T-cell (primary cell): Measurements from ENCODE around the gene MMP23B. TPM values are rescaled to one million over a fixed set of nuclear protein-coding genes. Genes with fewer than 3 reads are reported as not detected.
"Not testable (repeated sequence)": the region's sequence is repeated elsewhere in the genome, so short reads cannot be mapped to it uniquely, and the experiment has no call there.

Source experiments
- ATAC-seq, 4 experiments: fragments of 200-7000 bp in 3 of 4; fragments of 150-1000 bp in 1 of 4; cut with Tn5 transposase; replicated peaks in 1 of 4; 1 replicate in 3 of 4; 2 replicates in 1 of 4; pipeline ENCODE4 v1.10.0; 2021; ENCODE audit warnings: moderate library complexity in 3 of 4, mild to moderate bottlenecking in 2 of 4, moderate number of reproducible peaks in 1 of 4
- CTCF ChIA-PET, 2 donors: fragments of 300-600 bp; sonication (Branson Sonifier 250); formaldehyde crosslinking; loops; one replicate each; lab custom pipeline; 2022; ENCODE audit warnings: antibody characterized with exemption in 2 of 2; lab: Charles Lee
- POLR2A ChIA-PET, 2 donors: fragments of 300-600 bp; sonication (Branson Sonifier 250); formaldehyde crosslinking; loops; one replicate each; lab custom pipeline; 2022; ENCODE audit warnings: antibody characterized with exemption in 2 of 2; lab: Charles Lee
- DNase-seq, 35 experiments: peaks; one replicate each; pipeline versions ENCODE4 v3.0.0 to v3.0.0-alpha.2; 2013 to 2023
- H3K27ac ChIP-seq: one replicate; pipeline ENCODE4 v1.5.1; 2013; ENCODE audit warnings: low read length
- H3K27me3 ChIP-seq, 2 experiments: replicated peaks in 1 of 2; 1 replicate in 1 of 2; 2 replicates in 1 of 2; pipeline versions ENCODE4 v1.6.1 to v1.7.0; 2013; ENCODE audit warnings: low read length in 1 of 2, mixed read lengths in 1 of 2; ENCODE audit not compliant: control insufficient read depth in 2 of 2, insufficient read depth in 2 of 2; ENCODE audit errors: extremely low read depth in 1 of 2
- H3K36me3 ChIP-seq, 2 donors: 1 replicate in 1 of 2; 2 replicates in 1 of 2; pipeline versions ENCODE4 v1.6.1 to v1.7.0; 2013; ENCODE audit warnings: low read length in 1 of 2; ENCODE audit not compliant: control insufficient read depth in 2 of 2, insufficient read depth in 1 of 2; ENCODE audit errors: extremely low read depth in 1 of 2
- H3K4me1 ChIP-seq, 2 experiments: 1 replicate in 1 of 2; 2 replicates in 1 of 2; pipeline versions ENCODE4 v1.6.1 to v1.7.0; 2013; ENCODE audit warnings: low read length in 2 of 2, mixed read lengths in 1 of 2; ENCODE audit not compliant: insufficient read depth in 2 of 2, control insufficient read depth in 1 of 2; ENCODE audit errors: extremely low read depth in 1 of 2
- H3K4me3 ChIP-seq, 2 donors: 1 replicate in 1 of 2; 2 replicates in 1 of 2; pipeline versions ENCODE4 v1.5.1 to v1.7.0; 2013; ENCODE audit warnings: mild to moderate bottlenecking in 2 of 2, low read length in 1 of 2, moderate library complexity in 1 of 2; ENCODE audit not compliant: control insufficient read depth in 1 of 2; ENCODE audit errors: extremely low read depth in 1 of 2
- H3K9me3 ChIP-seq: 2 replicates; pipeline ENCODE4 v1.7.0; 2013
- H3K27ac Mint-ChIP-seq, 2 donors: one replicate each; pipeline ENCODE4 v1.8.0; 2020 to 2021; ENCODE audit warnings: mild to moderate bottlenecking in 2 of 2, mixed read lengths in 2 of 2
- H3K27me3 Mint-ChIP-seq, 2 donors: one replicate each; pipeline ENCODE4 v1.8.0; 2021 to 2022; ENCODE audit warnings: mixed read lengths in 2 of 2
- H3K36me3 Mint-ChIP-seq: one replicate; pipeline ENCODE4 v1.8.0; 2021; ENCODE audit warnings: mixed read lengths
- H3K4me1 Mint-ChIP-seq, 3 donors: one replicate each; pipeline ENCODE4 v1.8.0; 2020 to 2022; ENCODE audit warnings: mixed read lengths in 3 of 3, mild to moderate bottlenecking in 1 of 3
- H3K4me3 Mint-ChIP-seq, 3 donors: one replicate each; pipeline ENCODE4 v1.8.0; 2020 to 2022; ENCODE audit warnings: mild to moderate bottlenecking in 3 of 3, mixed read lengths in 3 of 3, moderate library complexity in 3 of 3
- H3K9me3 Mint-ChIP-seq, 3 donors: one replicate each; pipeline ENCODE4 v1.8.0; 2020 to 2022; ENCODE audit warnings: mixed read lengths in 3 of 3
- WGBS: methylation state at CpG from one replicate; pipeline ENCODE4 v1.1.5; 2013; ENCODE audit warnings: missing lambda C conversion rate; ENCODE audit not compliant: insufficient coverage; 5-methylcytosine and 5-hydroxymethylcytosine counted together
- total RNA-seq, 35 experiments: library from RNA in 6 of 35; stranded (reverse) in 6 of 35; fragments of 120-200 nt in 1 of 35; gene quantifications; one replicate each; pipeline versions ENCODE4 v1.2.1 to v1.2.4 and lab custom pipeline; 2013 to 2026

The MMP23B gene
- total RNA-seq, 5 donors from 2014 or later (not counting 1 experiment from before 2014, with no cell fraction given) = 4.8 to 11.2 (median 6.8) TPM

DNA sequence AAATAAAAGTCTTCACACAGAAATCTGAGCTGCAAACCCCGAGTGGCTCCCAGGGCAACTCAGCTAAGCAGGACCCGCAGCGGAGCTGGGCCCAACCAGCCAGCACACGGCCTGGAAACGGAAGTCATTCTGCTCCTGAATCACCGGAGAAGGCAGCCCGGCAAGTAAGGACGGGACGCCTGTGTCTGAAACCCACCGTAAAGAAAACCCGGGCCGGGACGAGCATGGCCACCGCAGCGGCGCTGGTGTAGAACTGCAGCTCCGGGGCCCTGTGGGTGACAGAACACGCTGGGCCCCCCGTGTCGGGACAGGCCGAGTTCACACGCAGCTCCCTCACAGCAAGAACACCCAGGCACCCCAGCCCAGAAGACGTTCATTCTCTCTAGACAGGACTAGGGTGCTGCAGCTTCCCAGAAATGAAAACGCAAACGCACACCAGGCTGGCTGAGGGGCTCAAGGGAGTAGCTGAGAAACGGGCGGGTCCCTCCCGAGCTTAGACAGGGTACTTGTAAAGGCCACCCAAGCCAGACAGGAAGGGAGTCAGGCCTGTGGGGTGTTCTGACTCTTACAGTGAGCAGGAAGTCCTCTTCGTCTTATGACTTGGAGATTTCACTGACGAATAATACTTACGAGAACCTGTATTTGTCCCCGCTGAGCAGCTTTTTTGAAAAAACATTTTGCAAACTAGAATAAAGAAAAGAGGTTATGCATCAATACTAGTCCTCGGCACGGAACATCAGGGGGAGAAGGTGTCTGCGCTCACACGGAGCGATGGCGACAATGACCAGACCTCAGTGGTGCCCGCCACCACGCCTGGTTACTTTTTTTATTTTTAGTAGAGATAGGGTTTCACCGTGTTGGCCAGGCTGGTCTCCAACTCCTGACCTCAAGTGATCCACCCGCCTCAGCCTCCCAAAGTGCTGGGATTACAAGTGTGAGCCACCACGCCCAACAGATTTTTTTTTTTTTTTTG, 37.8 kb downstream of the MMP23B start:
- Histone ChIP-seq H3K9me3 (no peaks in the 10 kb centered on the region), H3K4me3 (no peak overlapping the region), H3K4me1 (no peaks in the 10 kb centered on the region), H3K27ac (no peak overlapping the region), H3K36me3 (peaks cover 7 to 64% of the 10 kb centered on the region in 2 donors), H3K27me3 (no peaks in the 10 kb centered on the region)
- CTCF ChIA-PET = interaction anchor here in 1 of 2 donors (0.6 kb wide), 1 partner anchor 47 kb away, joined by 8 read pairs; no protein-coding TSS in a partner anchor
- Mint-ChIP-seq H3K4me3 (no peak overlapping the region), H3K9me3 (no peaks in the 10 kb centered on the region), H3K27me3 (no peaks in the 10 kb centered on the region), H3K36me3 (peaks cover 53% of the 10 kb centered on the region), H3K4me1 (peaks cover 0 to 11% (median 3%) of the 10 kb centered on the region in 3 donors), H3K27ac (no peak overlapping the region)
- ATAC-seq (no peak), DNase-seq (no peak)
- WGBS = 97% methylated on average over 39 of the region's 43 CpGs
- POLR2A ChIA-PET = no interaction called here

DNA sequence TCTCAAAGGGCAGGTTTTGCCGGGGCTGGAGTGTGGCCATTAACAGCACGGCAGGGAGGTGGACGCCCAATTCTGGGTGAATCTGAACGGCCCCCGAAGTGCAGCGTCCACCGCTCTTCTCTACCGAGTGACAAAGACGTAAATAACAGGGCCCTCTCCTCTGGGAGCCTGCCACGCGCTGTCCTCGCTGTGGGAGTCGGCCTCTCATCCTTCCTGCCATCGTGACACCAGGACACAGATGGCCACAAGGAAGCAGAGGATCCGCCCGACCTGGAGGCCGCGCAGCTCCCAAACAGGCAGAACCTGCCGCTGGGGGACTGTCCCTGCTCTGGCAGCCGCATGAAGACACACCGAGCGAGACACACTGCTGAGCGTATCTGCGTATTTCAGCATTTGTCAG, 38.9 kb downstream of the MMP23B start:
- H3K27me3 Mint-ChIP-seq = no peaks in the 10 kb centered on the region

DNA sequence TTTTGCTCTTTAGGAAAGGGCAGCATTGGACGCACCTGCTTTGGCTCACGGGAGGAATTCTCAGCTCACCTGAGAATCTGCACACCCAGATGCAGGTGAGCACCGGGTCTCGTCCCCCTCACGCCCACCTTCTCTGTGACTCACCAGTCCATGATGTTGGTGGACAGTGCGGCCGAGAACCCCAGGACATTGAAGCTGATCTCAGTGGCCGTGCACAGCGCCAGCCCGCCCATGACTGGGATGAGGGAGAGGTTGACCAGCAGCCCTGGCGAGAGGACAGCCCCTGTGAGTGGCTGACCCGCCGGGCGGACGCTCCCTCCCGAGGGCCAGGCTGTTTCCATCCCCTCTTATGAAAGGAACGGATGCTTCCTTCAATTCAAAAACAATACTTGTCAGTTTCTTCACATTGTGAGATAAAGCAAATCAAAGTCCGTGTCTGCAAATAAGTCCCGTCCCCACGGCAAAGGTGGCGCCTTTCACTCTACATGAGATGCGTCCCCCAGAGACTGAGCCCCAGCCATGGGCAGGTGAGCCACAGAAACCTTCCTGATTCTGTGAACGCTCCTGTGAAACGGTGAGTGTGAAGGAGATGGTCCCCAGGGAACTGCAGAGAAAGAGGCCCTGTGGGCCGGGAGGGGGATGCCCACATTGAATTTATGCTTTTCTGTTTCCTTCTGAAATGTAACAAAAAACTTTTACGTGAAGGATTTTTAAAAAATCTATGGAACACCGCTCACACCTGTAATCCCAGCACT, 39.6 kb downstream of the MMP23B start:
- Mint-ChIP-seq H3K9me3 (no peaks in the 10 kb centered on the region), H3K27me3 (no peaks in the 10 kb centered on the region), H3K4me1 (peaks cover 0 to 12% (median 3%) of the 10 kb centered on the region in 3 donors), H3K4me3 (no peak overlapping the region), H3K27ac (no peak overlapping the region), H3K36me3 (peaks cover 44% of the 10 kb centered on the region)
- Histone ChIP-seq H3K27ac (no peak overlapping the region), H3K4me3 (no peak overlapping the region), H3K9me3 (no peaks in the 10 kb centered on the region), H3K4me1 (peaks cover 0 to 3% of the 10 kb centered on the region in 2 experiments), H3K27me3 (no peaks in the 10 kb centered on the region), H3K36me3 (peaks cover 0 to 46% of the 10 kb centered on the region in 2 donors)
- CTCF ChIA-PET = no interaction called here
- POLR2A ChIA-PET = no interaction called here
- ATAC-seq (no peak), DNase-seq (no peak)
- 90% methylated on average over 17 of the region's 27 CpGs for WGBS

More for the DNA sequence above, 38.9 kb downstream of the MMP23B start:
- CTCF ChIA-PET = no interaction called here
- no peak overlapping the region for H3K27ac Mint-ChIP-seq
- 96% methylated on average over 24 of the region's 24 CpGs for WGBS
- Histone ChIP-seq H3K36me3 (peaks cover 2 to 53% of the 10 kb centered on the region in 2 donors), H3K27me3 (no peaks in the 10 kb centered on the region), H3K4me3 (no peak overlapping the region), H3K9me3 (no peaks in the 10 kb centered on the region), H3K4me1 (peaks cover 0 to 3% of the 10 kb centered on the region in 2 experiments), H3K27ac (no peak overlapping the region)
- H3K36me3 Mint-ChIP-seq = peaks cover 51% of the 10 kb centered on the region
- POLR2A ChIA-PET = no interaction called here
- H3K9me3 Mint-ChIP-seq = no peaks in the 10 kb centered on the region
- DNase-seq (no peak), ATAC-seq (no peak)
- peaks cover 0 to 12% (median 3%) of the 10 kb centered on the region in 3 donors for H3K4me1 Mint-ChIP-seq
- H3K4me3 Mint-ChIP-seq = no peak overlapping the region

DNA sequence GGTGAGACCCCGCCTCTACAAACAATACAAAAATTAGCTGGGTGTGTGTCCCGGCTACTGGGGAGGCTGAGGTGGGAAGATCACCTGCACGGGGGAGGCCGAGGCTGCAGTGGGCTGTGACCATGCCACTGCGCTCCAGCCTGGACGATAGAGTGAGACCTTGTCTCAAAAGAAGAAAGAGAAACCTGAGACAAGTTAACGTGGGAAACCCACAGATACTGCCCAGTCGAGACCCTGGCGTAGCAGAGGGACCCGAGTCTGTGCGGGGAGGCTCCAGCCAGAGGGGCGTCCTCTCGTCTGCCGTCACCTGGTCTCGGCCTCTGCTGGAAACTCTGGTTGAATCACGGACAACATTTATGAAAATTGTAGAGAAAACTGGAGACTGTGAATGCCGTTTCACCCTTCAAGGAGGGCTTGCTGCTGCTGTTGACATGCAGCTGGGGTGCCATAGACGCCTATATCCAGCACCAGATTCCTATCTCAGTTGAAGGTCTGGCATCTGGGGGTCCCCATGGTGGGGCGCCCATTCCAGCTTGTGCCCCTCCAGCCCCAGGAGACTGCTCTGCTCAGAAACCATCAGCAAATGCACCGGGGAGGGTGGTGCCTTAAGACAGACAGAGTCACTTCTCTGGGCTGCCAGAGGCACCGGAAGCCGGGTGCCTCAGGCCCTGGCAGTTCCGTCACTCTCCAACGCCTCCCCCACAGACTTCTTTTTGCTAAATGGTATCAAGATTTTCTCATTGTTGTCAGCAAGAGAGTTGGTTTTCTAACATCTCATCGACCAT, 40.4 kb downstream of the MMP23B start:
- no peaks in the 10 kb centered on the region for H3K27me3 ChIP-seq
- 93% methylated on average over 16 of the region's 25 CpGs for WGBS
- H3K9me3 Mint-ChIP-seq = no peaks in the 10 kb centered on the region
- DNase-seq = no peak
- CTCF ChIA-PET = no interaction called here
- peaks cover 0 to 43% of the 10 kb centered on the region in 2 donors for H3K36me3 ChIP-seq
- no peaks in the 10 kb centered on the region for H3K9me3 ChIP-seq
- peaks cover 0 to 6% of the 10 kb centered on the region in 2 experiments for H3K4me1 ChIP-seq
- ATAC-seq = no peak
- POLR2A ChIA-PET = no interaction called here
- no peak overlapping the region for H3K4me3 Mint-ChIP-seq
- peaks cover 1 to 14% (median 5%) of the 10 kb centered on the region in 3 donors for H3K4me1 Mint-ChIP-seq
- H3K36me3 Mint-ChIP-seq = peaks cover 42% of the 10 kb centered on the region
- no peaks in the 10 kb centered on the region for H3K27me3 Mint-ChIP-seq
- no peak overlapping the region for H3K27ac Mint-ChIP-seq
- no peak overlapping the region for H3K27ac ChIP-seq
- H3K4me3 ChIP-seq = no peak overlapping the region

DNA sequence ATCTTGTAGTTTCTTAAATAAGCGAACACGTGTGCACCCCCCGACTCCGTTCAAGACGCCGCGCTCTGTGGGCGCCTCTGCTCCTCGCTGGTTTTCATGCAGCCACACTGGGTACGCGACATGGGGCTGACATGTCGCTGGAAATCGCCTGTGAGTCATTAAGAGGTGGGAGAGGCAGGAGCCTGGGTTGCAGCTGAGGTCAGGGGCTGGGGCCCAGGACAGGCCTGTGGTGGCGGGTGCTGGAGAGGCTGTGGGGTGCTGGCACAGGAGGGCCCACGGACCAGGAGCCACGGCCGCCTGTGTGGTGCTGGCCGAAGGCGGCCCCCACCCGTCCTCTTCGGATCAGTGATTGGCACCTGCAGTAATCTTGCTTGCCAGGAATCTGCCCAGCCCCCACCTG, 42.8 kb downstream of the MMP23B start:
- Histone ChIP-seq H3K4me1 (peaks cover 6 to 24% of the 10 kb centered on the region in 2 experiments), H3K36me3 (peaks cover 0 to 25% of the 10 kb centered on the region in 2 donors)
- Mint-ChIP-seq H3K36me3 (peaks cover 31% of the 10 kb centered on the region), H3K27ac (peak overlapping the region in 1 of 2 donors; percentile 46), H3K4me1 (peaks cover 23 to 34% (median 28%) of the 10 kb centered on the region in 3 donors)
- H3K4me3 ChIP-seq, DNase-seq, H3K27me3 Mint-ChIP-seq, H3K4me3 Mint-ChIP-seq, ATAC-seq, H3K27ac ChIP-seq, CTCF ChIA-PET, H3K9me3 Mint-ChIP-seq, H3K27me3 ChIP-seq, POLR2A ChIA-PET, H3K9me3 ChIP-seq: not testable (repeated sequence)
- 92% methylated on average over 12 of the region's 21 CpGs for WGBS

DNA sequence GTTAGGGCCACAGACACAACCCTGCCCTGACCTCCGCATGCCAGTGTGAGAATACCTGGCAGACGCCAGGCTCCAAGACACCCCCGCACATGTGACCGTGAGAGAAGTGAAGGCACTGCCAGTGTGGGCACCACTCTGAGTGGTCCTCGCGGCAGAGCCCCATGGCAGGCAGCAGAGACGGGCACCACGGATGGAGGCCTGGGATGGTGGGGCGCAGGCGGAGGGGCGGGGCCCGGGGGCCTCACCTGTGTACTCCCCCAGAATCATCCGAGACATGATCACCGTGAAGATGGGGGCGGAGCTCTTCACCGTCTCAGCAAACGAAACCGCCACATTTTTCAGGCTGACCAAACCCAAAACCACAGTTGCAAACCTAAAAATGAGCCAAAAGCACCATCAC, 43.2 kb downstream of the MMP23B start:
- Mint-ChIP-seq H3K4me1 (peaks cover 23 to 34% (median 28%) of the 10 kb centered on the region in 3 donors), H3K36me3 (peaks cover 27% of the 10 kb centered on the region)
- Histone ChIP-seq H3K4me1 (peaks cover 6 to 24% of the 10 kb centered on the region in 2 experiments), H3K36me3 (peaks cover 0 to 21% of the 10 kb centered on the region in 2 donors)
- DNase-seq, H3K9me3 ChIP-seq, CTCF ChIA-PET, H3K27me3 ChIP-seq, H3K4me3 ChIP-seq, H3K27ac ChIP-seq, H3K27ac Mint-ChIP-seq, POLR2A ChIA-PET, H3K9me3 Mint-ChIP-seq, H3K27me3 Mint-ChIP-seq, H3K4me3 Mint-ChIP-seq, ATAC-seq: not testable (repeated sequence)
- no CpG with 5 or more reads among the region's 18 CpGs for whole genome bisulfite sequencing
